Measurements from ENCODE around the gene NSDHL. TPM values are rescaled to one million over a fixed set of nuclear protein-coding genes. Genes with fewer than 3 reads are reported as not detected.

The NSDHL gene
- total and polyA plus RNA-seq, 2 donors from 2014 or later = 14.3 to 30.9 TPM

DNA sequence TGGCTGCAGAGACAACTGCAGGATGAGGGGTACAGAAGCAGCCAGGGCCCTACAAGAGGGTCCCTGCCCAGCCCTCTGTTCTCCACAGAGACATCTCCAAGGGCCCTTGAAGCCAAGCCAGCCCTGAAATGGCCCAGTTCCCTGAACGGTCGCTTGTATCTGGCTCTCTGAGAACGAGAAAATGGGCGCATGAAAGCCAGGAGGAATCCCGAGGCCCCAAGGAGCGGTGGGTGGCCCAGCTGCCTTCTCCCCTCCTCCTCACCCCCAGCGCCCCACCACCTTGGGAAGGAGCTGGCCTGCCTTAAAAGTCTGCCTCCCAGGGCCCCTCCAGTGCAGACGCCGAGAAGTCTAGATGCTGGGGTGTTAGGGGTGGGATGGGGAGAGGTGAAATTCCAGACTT is 72.7 kb downstream of the NSDHL start:
- no peak for TF ChIP-seq CTCF (IDR thresholded peaks at IDR 0.05; ENCODE audit: borderline replicate concordance, extremely low read depth, insufficient read depth)
- intact Hi-C loops (cut with DNase I) = no loop called here
- H3K4me1 ChIP-seq (ENCODE audit: control insufficient read depth in 2 of 3, insufficient read depth in 2 of 3, low read depth in 1 of 3, low read length in 3 of 3) = peaks cover 0 to under 1% (median 0%) of the 10 kb centered on the region in 3 donors
- H3K4me3 ChIP-seq (ENCODE audit: low read length in 3 of 3) = no peak overlapping the region
- no peaks in the 10 kb centered on the region for H3K27me3 ChIP-seq (ENCODE audit: control insufficient read depth, insufficient read depth, low read length)
- FAIRE-seq (no peak), DNase-seq (peak in 1 of 5 donors; percentile 40)
- H3K9me3 ChIP-seq (ENCODE audit: control insufficient read depth in 2 of 3, insufficient read depth in 1 of 3, low read length in 3 of 3) = no peaks in the 10 kb centered on the region
- H3K9ac ChIP-seq (ENCODE audit: low read length in 3 of 3) = no peak overlapping the region
- H3K27ac ChIP-seq (ENCODE audit: low read depth in 2 of 2, low read length in 2 of 2) = no peak overlapping the region
- no peaks in the 10 kb centered on the region for H3K36me3 ChIP-seq (ENCODE audit: control insufficient read depth in 2 of 3, insufficient read depth in 3 of 3, low read length in 3 of 3)

- Histone ChIP-seq H3K27ac (ENCODE audit: low read depth in 2 of 2, low read length in 2 of 2) (no peak overlapping the region), H3K4me1 (ENCODE audit: control insufficient read depth in 2 of 3, insufficient read depth in 2 of 3, low read depth in 1 of 3, low read length in 3 of 3) (no peaks in the 10 kb centered on the region), H3K36me3 (ENCODE audit: control insufficient read depth in 2 of 3, insufficient read depth in 3 of 3, low read length in 3 of 3) (no peaks in the 10 kb centered on the region), H3K9me3 (ENCODE audit: control insufficient read depth in 2 of 3, insufficient read depth in 1 of 3, low read length in 3 of 3) (no peaks in the 10 kb centered on the region), H3K27me3 (ENCODE audit: control insufficient read depth, insufficient read depth, low read length) (no peaks in the 10 kb centered on the region), H3K4me3 (ENCODE audit: low read length in 3 of 3) (no peak overlapping the region), H3K9ac (ENCODE audit: low read length in 3 of 3) (no peak overlapping the region)
- intact Hi-C loops (cut with DNase I) = no loop called here
- no peak for FAIRE-seq
- peak; percentile 64 for TF ChIP-seq CTCF (IDR thresholded peaks at IDR 0.05; ENCODE audit: borderline replicate concordance, extremely low read depth, insufficient read depth)
- DNase-seq = peak; percentile 43 to 73 (median 58)
These were observed 73.6 kb downstream of the NSDHL start for GRCh38 chrX:152904151-152905080.

- H3K27me3 ChIP-seq (ENCODE audit: control insufficient read depth, insufficient read depth, low read length) = no peaks in the 10 kb centered on the region
- H3K27ac ChIP-seq (ENCODE audit: low read depth in 2 of 2, low read length in 2 of 2) = no peak overlapping the region
- no peak for FAIRE-seq
These were observed 74.2 kb downstream of the NSDHL start for GRCh38 chrX:152905081-152905420.

More at GRCh38 chrX:152905081-152905420, 74.2 kb downstream of the NSDHL start:
- Histone ChIP-seq H3K36me3 (ENCODE audit: control insufficient read depth in 2 of 3, insufficient read depth in 3 of 3, low read length in 3 of 3) (no peaks in the 10 kb centered on the region), H3K9ac (ENCODE audit: low read length in 3 of 3) (no peak overlapping the region), H3K4me1 (ENCODE audit: control insufficient read depth in 2 of 3, insufficient read depth in 2 of 3, low read depth in 1 of 3, low read length in 3 of 3) (no peaks in the 10 kb centered on the region), H3K4me3 (ENCODE audit: low read length in 3 of 3) (no peak overlapping the region), H3K9me3 (ENCODE audit: control insufficient read depth in 2 of 3, insufficient read depth in 1 of 3, low read length in 3 of 3) (no peaks in the 10 kb centered on the region)
- intact Hi-C loops (cut with DNase I) = no loop called here
- TF ChIP-seq CTCF (IDR thresholded peaks at IDR 0.05; ENCODE audit: borderline replicate concordance, extremely low read depth, insufficient read depth) = no peak
- DNase-seq = peak in 1 of 5 donors; percentile 54

All from kidney (tissue), 14 donors.